Measurements from ENCODE around the gene LRG1.

LRG1 gene

GRCh38 chr19:4513248-4513647 is 26.6 kb downstream of the LRG1 start:
- no peak overlapping the region for H3K4me3 ChIP-seq (ENCODE audit: low read depth, low read length)
- no peak for TF ChIP-seq CTCF (IDR thresholded peaks at IDR 0.05; ENCODE audit: borderline replicate concordance, insufficient read depth, low read depth, low read length)

- TF ChIP-seq CTCF (IDR thresholded peaks at IDR 0.05; ENCODE audit: borderline replicate concordance, insufficient read depth, low read depth, low read length), result no peak
- H3K4me3 ChIP-seq (ENCODE audit: low read depth, low read length), result no peak overlapping the region
Measured at GRCh38 chr19:4512070-4512469, 27.8 kb downstream of the LRG1 start.

GRCh38 chr19:4511300-4512054 is 28.4 kb downstream of the LRG1 start:
- no peak for TF ChIP-seq CTCF (IDR thresholded peaks at IDR 0.05; ENCODE audit: borderline replicate concordance, insufficient read depth, low read depth, low read length)
- H3K4me3 ChIP-seq (ENCODE audit: low read depth, low read length), result no peak overlapping the region

- H3K4me3 ChIP-seq (ENCODE audit: low read depth, low read length), result no peak overlapping the region
Measured at GRCh38 chr19:4510435-4511255, 29.2 kb downstream of the LRG1 start.

GRCh38 chr19:4508698-4509097 is 31.1 kb downstream of the LRG1 start:
- no peak for TF ChIP-seq CTCF (IDR thresholded peaks at IDR 0.05; ENCODE audit: borderline replicate concordance, insufficient read depth, low read depth, low read length)
- H3K4me3 ChIP-seq (ENCODE audit: low read depth, low read length), result no peak overlapping the region

More at GRCh38 chr19:4510435-4511255, 29.2 kb downstream of the LRG1 start:
- no peak for TF ChIP-seq CTCF (IDR thresholded peaks at IDR 0.05; ENCODE audit: borderline replicate concordance, insufficient read depth, low read depth, low read length)

GRCh38 chr19:4507804-4508203 is 32.0 kb downstream of the LRG1 start:
- no peak for TF ChIP-seq CTCF (IDR thresholded peaks at IDR 0.05; ENCODE audit: borderline replicate concordance, insufficient read depth, low read depth, low read length)
- no peak overlapping the region for H3K4me3 ChIP-seq (ENCODE audit: low read depth, low read length)

GRCh38 chr19:4507150-4507452 is 32.7 kb downstream of the LRG1 start:
- TF ChIP-seq CTCF (IDR thresholded peaks at IDR 0.05; ENCODE audit: borderline replicate concordance, insufficient read depth, low read depth, low read length), result no peak
- H3K4me3 ChIP-seq (ENCODE audit: low read depth, low read length), result no peak overlapping the region
